GM18951 (cell line): Measurements from ENCODE around the gene PARVB.

Experiments used
- POLR2A ChIP-seq: IDR thresholded peaks from 4 replicates; pipeline ENCODE4 v1.6.1; 2011; ENCODE audit warnings: mild to moderate bottlenecking; ENCODE audit not compliant: insufficient read length, insufficient read depth; ENCODE audit errors: extremely low read depth
- in situ Hi-C: fragments of 300-500 bp; cut with MboI; formaldehyde crosslinking; loops from one replicate; pipeline ENCODE4 v1.12.0; 2022; ENCODE audit warnings: low sequenced_read_pairs, mixed read lengths, inconsistent platforms; ENCODE audit not compliant: unreplicated experiment

The PARVB gene

DNA sequence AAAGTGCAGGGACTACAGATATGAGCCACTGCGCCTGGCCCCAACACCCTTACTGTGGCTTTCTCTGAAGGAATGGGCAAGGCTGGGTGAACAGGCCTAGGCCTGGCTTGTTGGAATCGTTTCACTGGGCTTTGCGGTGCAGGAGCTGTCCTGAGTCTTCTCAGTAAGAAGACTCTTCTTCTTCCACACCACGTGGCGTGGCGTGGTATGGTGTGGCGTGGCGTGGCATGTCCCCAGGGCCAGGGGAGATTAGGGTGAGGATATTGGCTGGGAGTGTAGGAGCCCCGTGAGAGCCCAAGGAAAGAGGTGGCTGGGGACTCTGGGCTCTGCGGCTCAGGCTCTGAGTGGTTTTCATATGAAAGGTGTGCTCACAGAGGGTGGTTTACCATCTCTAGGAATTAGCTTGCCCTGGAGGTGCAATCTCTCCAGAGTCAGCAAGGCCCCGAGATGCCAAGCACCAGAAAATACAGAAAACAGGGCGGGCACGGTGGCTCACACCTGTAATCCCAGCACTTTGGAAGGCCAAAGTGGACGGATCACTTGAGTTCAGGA, 70.7 kb downstream of the PARVB start:
- in situ Hi-C loops: no loop called here
- TF ChIP-seq POLR2A: no peak

GRCh38 chr22:44096736-44097135, 72.6 kb downstream of the PARVB start:
- in situ Hi-C loops: no loop called here

GRCh38 chr22:44097263-44098020, 73.3 kb downstream of the PARVB start:
- in situ Hi-C loops: no loop called here
- TF ChIP-seq POLR2A: no peak

More at GRCh38 chr22:44096736-44097135, 72.6 kb downstream of the PARVB start:
- no peak for TF ChIP-seq POLR2A

GRCh38 chr22:44098021-44098739, 74.1 kb downstream of the PARVB start:
- in situ Hi-C loops: no loop called here
- no peak for TF ChIP-seq POLR2A

GRCh38 chr22:44098966-44099530, 74.9 kb downstream of the PARVB start:
- no peak for TF ChIP-seq POLR2A
- in situ Hi-C loops: no loop called here

DNA sequence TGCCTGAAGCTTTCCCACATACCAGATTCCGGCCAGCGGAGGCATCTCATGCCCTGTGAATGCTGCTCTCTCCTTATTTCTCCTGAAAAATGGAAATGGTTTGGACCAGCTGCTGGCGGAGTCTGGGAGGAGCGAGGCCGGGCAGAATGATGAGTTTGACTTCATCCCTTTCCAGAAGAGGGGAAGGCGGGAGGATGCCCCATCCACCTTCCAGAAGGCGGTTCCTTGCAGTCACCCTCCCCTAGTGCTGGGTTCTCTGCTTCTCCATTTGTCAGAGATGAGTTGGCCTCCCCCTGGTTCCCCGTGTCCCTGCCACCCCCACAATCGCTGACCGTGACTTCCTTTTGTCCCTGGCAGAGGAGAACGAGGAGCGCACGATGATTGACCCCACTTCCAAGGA, 75.6 kb downstream of the PARVB start:
- in situ Hi-C loops: no loop called here
- no peak for TF ChIP-seq POLR2A

DNA sequence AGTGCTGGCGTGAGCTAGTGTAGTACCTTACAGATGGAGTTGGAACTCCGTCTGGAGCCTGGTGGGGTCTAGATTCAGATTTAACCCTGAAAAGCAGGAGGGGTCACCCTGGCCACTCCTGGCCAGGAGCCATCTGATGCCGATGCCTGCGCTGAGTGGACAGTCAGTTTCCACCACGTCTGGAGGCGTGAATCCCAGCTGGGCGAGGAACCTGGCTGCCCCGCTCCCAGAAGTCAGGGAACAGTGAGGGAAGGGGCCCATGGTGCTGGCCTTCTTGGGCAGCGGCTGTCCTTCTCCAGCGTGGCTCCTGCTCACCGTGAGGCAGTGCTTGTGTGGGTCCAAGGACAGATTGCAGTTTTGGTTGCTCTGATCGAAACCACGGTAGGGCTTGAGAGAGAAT, 76.3 kb downstream of the PARVB start:
- no peak for TF ChIP-seq POLR2A
- in situ Hi-C loops: no loop called here

- TF ChIP-seq POLR2A: no peak
- in situ Hi-C loops: no loop called here
Observed at GRCh38 chr22:44102121-44102520, 78.0 kb downstream of the PARVB start.

- no peak for TF ChIP-seq POLR2A
- in situ Hi-C loops: no loop called here
Observed at GRCh38 chr22:44102856-44103255, 78.8 kb downstream of the PARVB start.

GRCh38 chr22:44103735-44104480, 79.8 kb downstream of the PARVB start:
- in situ Hi-C loops: no loop called here
- no peak for TF ChIP-seq POLR2A

GRCh38 chr22:44107340-44107739, 83.2 kb downstream of the PARVB start:
- in situ Hi-C loops: no loop called here

GRCh38 chr22:44108076-44108475, 84.0 kb downstream of the PARVB start:
- in situ Hi-C loops: no loop called here
- TF ChIP-seq POLR2A: no peak

More at GRCh38 chr22:44107340-44107739, 83.2 kb downstream of the PARVB start:
- no peak for TF ChIP-seq POLR2A
